Measurements from ENCODE around the gene MAGI2. TPM values are rescaled to one million over a fixed set of nuclear protein-coding genes. Genes with fewer than 3 reads are reported as not detected.

The MAGI2 gene
- total RNA-seq, 1 experiment from 2014 or later, result 0.22 TPM

DNA sequence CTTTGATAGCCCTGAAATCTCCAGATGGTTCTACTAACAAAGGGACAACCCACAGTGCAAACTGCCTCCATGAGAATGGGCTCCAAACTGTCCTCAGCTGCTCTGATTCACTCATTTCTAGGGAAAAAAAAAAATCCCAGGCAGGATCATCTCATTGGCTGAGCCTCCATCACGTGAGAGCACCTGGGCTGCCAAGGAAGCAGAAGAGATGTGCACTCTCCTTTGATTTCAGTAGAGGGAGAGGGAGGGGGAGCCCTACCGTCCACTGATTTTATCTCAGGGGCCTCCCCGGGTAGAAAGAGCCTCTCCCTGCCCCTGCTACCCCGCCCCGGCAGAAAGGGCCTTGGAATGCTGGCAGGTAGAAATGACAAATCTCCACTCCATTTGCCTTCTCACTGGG, 929.5 kb downstream of the MAGI2 start (continued):
- TF ChIP-seq, protein P1, sequence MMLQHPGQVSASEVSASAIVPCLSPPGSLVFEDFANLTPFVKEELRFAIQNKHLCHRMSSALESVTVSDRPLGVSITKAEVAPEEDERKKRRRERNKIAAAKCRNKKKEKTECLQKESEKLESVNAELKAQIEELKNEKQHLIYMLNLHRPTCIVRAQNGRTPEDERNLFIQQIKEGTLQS (IDR thresholded peaks at IDR 0.05), result no peak
- no peak for TF ChIP-seq EGR1 (IDR thresholded peaks at IDR 0.05; ENCODE audit: low read depth)

- Histone ChIP-seq H3K27me3 (ENCODE audit: insufficient read depth, low read length) (no peaks in the 10 kb centered on the region), H4K20me1 (ENCODE audit: insufficient read depth) (no peaks in the 10 kb centered on the region; the same call in 1 of the 2 replicates), H3K4me2 (ENCODE audit: low read length) (no peak overlapping the region), H3K79me2 (ENCODE audit: insufficient read depth, low read length) (no peaks in the 10 kb centered on the region), H2AFZ (ENCODE audit: low read depth, low read length, poor library complexity, severe bottlenecking) (no peak overlapping the region), H3K9ac (ENCODE audit: low read length) (no peak overlapping the region), H3K27ac (ENCODE audit: low read depth, low read length) (no peak overlapping the region), H3K4me3 (replicated peaks in 1 of 2; ENCODE audit: low read depth in 1 of 2, low read length in 2 of 2) (no peak overlapping the region), H3K9me3 (ENCODE audit: control insufficient read depth in 1 of 2, insufficient read depth in 1 of 2, low read depth in 1 of 2, low read length in 2 of 2) (no peaks in the 10 kb centered on the region), H3K9me2 (ENCODE audit: insufficient read depth) (no peaks in the 10 kb centered on the region), H3K36me3 (ENCODE audit: control insufficient read depth in 1 of 2, insufficient read depth in 2 of 2, low read length in 2 of 2) (no peaks in the 10 kb centered on the region), H3K4me1 (ENCODE audit: control insufficient read depth in 1 of 2, insufficient read depth in 2 of 2, low read length in 2 of 2) (no peaks in the 10 kb centered on the region)
- POLR2A ChIA-PET, result no interaction called here
- no peak for ATAC-seq
- no TSS peak for BruUV-seq (replicated peaks)
- no peak for DNase-seq (ENCODE audit: low read depth, low spot score)
- CTCF ChIA-PET, result no interaction called here
- RAD21 ChIA-PET (ENCODE audit: low non-redundant PET in 1 of 2, low total read pairs in 2 of 2, uncharacterized antibody in 2 of 2, unreplicated experiment in 2 of 2), result no interaction called here
- TF ChIP-seq SRF (IDR thresholded peaks at IDR 0.05; ENCODE audit: low read depth), result no peak
- TF ChIP-seq CBX3 (IDR thresholded peaks at IDR 0.05; ENCODE audit: low read depth), result no peak
- TF ChIP-seq POLR2A (IDR thresholded peaks at IDR 0.05; ENCODE audit: borderline replicate concordance, extremely low read depth, insufficient read depth, insufficient read length), result no peak
- no peak for TF ChIP-seq RAD21 (IDR thresholded peaks at IDR 0.05; ENCODE audit: low read depth)
- TF ChIP-seq YY1 (IDR thresholded peaks at IDR 0.05; ENCODE audit: extremely low read depth, insufficient replicate concordance, low read depth, low read length), result no peak
- no peak for TF ChIP-seq ZNF274 (IDR thresholded peaks at IDR 0.05; ENCODE audit: low read depth, low read length)
- TF ChIP-seq, protein P2, sequence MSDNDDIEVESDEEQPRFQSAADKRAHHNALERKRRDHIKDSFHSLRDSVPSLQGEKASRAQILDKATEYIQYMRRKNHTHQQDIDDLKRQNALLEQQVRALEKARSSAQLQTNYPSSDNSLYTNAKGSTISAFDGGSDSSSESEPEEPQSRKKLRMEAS (IDR thresholded peaks at IDR 0.05), result no peak
- TF ChIP-seq JUND (IDR thresholded peaks at IDR 0.05), result no peak
- no peak for TF ChIP-seq ZFX (IDR thresholded peaks at IDR 0.05)
- TF ChIP-seq ZBTB33 (IDR thresholded peaks at IDR 0.05; ENCODE audit: extremely low read depth, insufficient replicate concordance, low read length), result no peak
- no peak for TF ChIP-seq POLR2AphosphoS5 (IDR thresholded peaks at IDR 0.05; ENCODE audit: low read depth, low read length)
- TF ChIP-seq EZH2 (IDR thresholded peaks at IDR 0.05), result no peak
- TF ChIP-seq EZH2phosphoT487 (IDR thresholded peaks at IDR 0.05; ENCODE audit: borderline replicate concordance), result no peak
- no peak for TF ChIP-seq REST (IDR thresholded peaks at IDR 0.05; ENCODE audit: low read depth)
- TF ChIP-seq, protein P1 (IDR thresholded peaks at IDR 0.05), result no peak
- no peak for TF ChIP-seq SP1 (IDR thresholded peaks at IDR 0.05; ENCODE audit: low read depth)
- no peak for TF ChIP-seq TCF7L2 (IDR thresholded peaks at IDR 0.05; ENCODE audit: borderline replicate concordance, extremely low read depth, insufficient read depth, insufficient read length)
- TF ChIP-seq CEBPB (IDR thresholded peaks at IDR 0.05; ENCODE audit: low read depth), result no peak
- intact Hi-C loops (cut with micrococcal nuclease), result loop anchor here (5.0 kb wide), 1 partner anchor 50 kb away; no protein-coding TSS in a partner anchor
Observed at GRCh38 chr7:78521961-78522360, 931.5 kb downstream of the MAGI2 start.
